HCT116 (cell line): Measurements from ENCODE around the gene GPS1. TPM values are rescaled to one million over a fixed set of nuclear protein-coding genes. Genes with fewer than 3 reads are reported as not detected.

Source experiments
- ATAC-seq: fragments of 200-7000 bp; cut with Tn5 transposase; 2 replicates; pipeline ENCODE4 v1.9.1; 2020; ENCODE audit warnings: mild to moderate bottlenecking, moderate library complexity
- BruUV-seq: library from RNA; stranded (reverse); fragments of 400-500 nt; replicated peaks from 2 replicates; lab custom pipeline; 2021; lab: Mats Ljungman, UMichigan
- CTCF ChIA-PET: fragments of 300-600 bp; sonication (Branson Sonifier 250); formaldehyde crosslinking; loops from one replicate; lab custom pipeline; 2021; ENCODE audit warnings: antibody characterized with exemption; lab: Charles Lee
- POLR2A ChIA-PET: fragments of 300-600, 350-600 bp; sonication (Branson Sonifier 250); formaldehyde crosslinking; loops from one replicate; lab custom pipeline; 2021; ENCODE audit warnings: antibody characterized with exemption; lab: Charles Lee
- RAD21 ChIA-PET, 2 experiments: fragments of 300-600 bp; sonication (Branson Sonifier 250); formaldehyde crosslinking; loops; one replicate each; lab custom pipeline; 2023; ENCODE audit warnings: low total read pairs in 2 of 2; ENCODE audit not compliant: uncharacterized antibody in 2 of 2, unreplicated experiment in 2 of 2, low non-redundant PET in 1 of 2; lab: Charles Lee
- DNase-seq: peaks from one replicate; pipeline ENCODE4 v3.0.0-alpha.2; 2010; ENCODE audit warnings: low read depth, low spot score
- H2AFZ ChIP-seq: fragments of 200-600 bp; shearing (Covaris generic), sonication (generic); 2 replicates; pipeline ENCODE4 v1.6.1; 2017; ENCODE audit warnings: low read depth, mixed run types, mixed read lengths, antibody characterized with exemption, low read length; ENCODE audit not compliant: poor library complexity, severe bottlenecking
- H3K27ac ChIP-seq: 2 replicates; pipeline ENCODE4 v1.5.1; 2012; ENCODE audit warnings: low read depth, low read length
- H3K27me3 ChIP-seq: fragments of 200-600 bp; sonication (generic); 2 replicates; pipeline ENCODE4 v1.6.1; 2016; ENCODE audit warnings: mixed run types, low read length, mixed read lengths; ENCODE audit not compliant: insufficient read depth
- H3K36me3 ChIP-seq, 2 experiments: fragments of 200-500 bp in 1 of 2; fragments of 200-600 bp in 1 of 2; sonication (Bioruptor generic) in 1 of 2; sonication (generic) in 1 of 2; 2 replicates each; pipeline versions ENCODE4 v1.5.1 to v1.6.1; 2014 to 2016; ENCODE audit warnings: low read length in 2 of 2, inconsistent platforms in 1 of 2, mixed read lengths in 1 of 2, mixed run types in 1 of 2; ENCODE audit not compliant: insufficient read depth in 2 of 2, control insufficient read depth in 1 of 2
- H3K4me1 ChIP-seq, 2 experiments: fragments of 200-600 bp in 1 of 2; sonication (generic) in 1 of 2; 2 replicates each; pipeline versions ENCODE4 v1.5.1 to v1.6.1; 2012 to 2017; ENCODE audit warnings: low read length in 2 of 2, inconsistent platforms in 1 of 2, mild to moderate bottlenecking in 1 of 2, mixed read lengths in 1 of 2, mixed run types in 1 of 2, moderate library complexity in 1 of 2; ENCODE audit not compliant: insufficient read depth in 2 of 2, control insufficient read depth in 1 of 2
- H3K4me2 ChIP-seq: fragments of 200-600 bp; sonication (generic); 2 replicates; pipeline ENCODE4 v1.6.1; 2017; ENCODE audit warnings: mixed run types, low read length, mixed read lengths
- H3K4me3 ChIP-seq, 2 experiments: fragments of 200-600 bp in 1 of 2; sonication (generic) in 1 of 2; replicated peaks in 1 of 2; 2 replicates each; pipeline ENCODE4 v1.5.1; 2011 to 2016; ENCODE audit warnings: low read length in 2 of 2, control low read depth in 1 of 2, low read depth in 1 of 2, mild to moderate bottlenecking in 1 of 2, mixed read lengths in 1 of 2, mixed run types in 1 of 2
- H3K79me2 ChIP-seq: fragments of 200-600 bp; sonication (generic); 2 replicates; pipeline ENCODE4 v1.6.1; 2017; ENCODE audit warnings: mild to moderate bottlenecking, mixed run types, low read length, moderate library complexity, mixed read lengths; ENCODE audit not compliant: insufficient read depth
- H3K9ac ChIP-seq: fragments of 200-600 bp; sonication (generic); 2 replicates; pipeline ENCODE4 v1.6.1; 2016; ENCODE audit warnings: low read length, mixed read lengths
- H3K9me2 ChIP-seq: fragments of 200-600 bp; sonication (generic), shearing (Covaris generic); 2 replicates; pipeline ENCODE4 v1.6.1; 2017; ENCODE audit warnings: mixed run types, mild to moderate bottlenecking, moderate library complexity; ENCODE audit not compliant: insufficient read depth
- H3K9me3 ChIP-seq, 2 experiments: fragments of 200-500 bp in 1 of 2; fragments of 200-600 bp in 1 of 2; sonication (Bioruptor generic) in 1 of 2; sonication (generic) in 1 of 2; 2 replicates each; pipeline ENCODE4 v1.6.1; 2014 to 2017; ENCODE audit warnings: low read length in 2 of 2, mixed read lengths in 2 of 2, inconsistent platforms in 1 of 2, low read depth in 1 of 2, mild to moderate bottlenecking in 1 of 2, mixed run types in 1 of 2, moderate library complexity in 1 of 2; ENCODE audit not compliant: control insufficient read depth in 1 of 2, insufficient read depth in 1 of 2
- H4K20me1 ChIP-seq: fragments of 200-600 bp; sonication (generic), shearing (Covaris generic); 2 replicates; pipeline ENCODE4 v1.6.1; 2017; ENCODE audit warnings: mixed run types, mild to moderate bottlenecking, moderate library complexity; ENCODE audit not compliant: insufficient read depth
- CTCF ChIP-seq, 3 experiments: fragments of 200-600 bp in 1 of 3; sonication (generic) in 1 of 3; IDR thresholded peaks in 2 of 3; conservative IDR thresholded peaks in 1 of 3; 2 replicates each; pipeline ENCODE4 v1.5.1; 2012 to 2017; ENCODE audit warnings: low read depth in 2 of 3, low read length in 2 of 3, antibody characterized with exemption in 1 of 3, borderline replicate concordance in 1 of 3, control low read depth in 1 of 3, mild to moderate bottlenecking in 1 of 3, mixed read lengths in 1 of 3, mixed run types in 1 of 3, moderate library complexity in 1 of 3; ENCODE audit not compliant: insufficient read depth in 1 of 3
- JUND ChIP-seq: IDR thresholded peaks from 2 replicates; pipeline ENCODE4 v1.6.1; 2012
- SIN3A ChIP-seq: IDR thresholded peaks from 2 replicates; pipeline ENCODE4 v1.6.1; 2012; ENCODE audit warnings: low read depth
- SRF ChIP-seq: IDR thresholded peaks from 2 replicates; pipeline ENCODE4 v1.6.1; 2012; ENCODE audit warnings: low read depth
- ZFX ChIP-seq: fragments of 450-650 bp; IDR thresholded peaks from 2 replicates; pipeline ENCODE4 v1.6.1; 2017
- intact Hi-C: fragments of 100-400 bp; cut with micrococcal nuclease; formaldehyde crosslinking; loops from 2 replicates; pipeline ENCODE4 v1.10.0; 2022
- total RNA-seq: library from RNA; stranded (reverse); gene quantifications from one replicate; pipeline ENCODE4 v1.2.1, GENCODE V29; 2021; ENCODE audit not compliant: unreplicated experiment
- TF ChIP-seq, protein P1 (sequence below): IDR thresholded peaks from 2 replicates; pipeline ENCODE4 v1.6.1; 2011; ENCODE audit warnings: mild to moderate bottlenecking, low read length, moderate library complexity; ENCODE audit not compliant: insufficient replicate concordance; ENCODE audit errors: extremely low read depth

Gene GPS1
- total RNA-seq, 1 experiment from 2014 or later: 205 TPM

GRCh38 chr17:82097919-82098168 is 46.1 kb downstream of the GPS1 start:
- peak overlapping the region; percentile 94 for H3K4me2 ChIP-seq
- H3K4me3 ChIP-seq: peak overlapping the region; percentile 82 to 93
- no peaks in the 10 kb centered on the region for H3K27me3 ChIP-seq
- peaks cover 21 to 50% of the 10 kb centered on the region in 2 experiments for H3K4me1 ChIP-seq
- peak overlapping the region; percentile 96 for H3K9ac ChIP-seq
- H3K27ac ChIP-seq: peak overlapping the region; percentile 99
- TF ChIP-seq ZFX (peak; percentile 97), SRF (no peak)
- TF ChIP-seq, protein P1, sequence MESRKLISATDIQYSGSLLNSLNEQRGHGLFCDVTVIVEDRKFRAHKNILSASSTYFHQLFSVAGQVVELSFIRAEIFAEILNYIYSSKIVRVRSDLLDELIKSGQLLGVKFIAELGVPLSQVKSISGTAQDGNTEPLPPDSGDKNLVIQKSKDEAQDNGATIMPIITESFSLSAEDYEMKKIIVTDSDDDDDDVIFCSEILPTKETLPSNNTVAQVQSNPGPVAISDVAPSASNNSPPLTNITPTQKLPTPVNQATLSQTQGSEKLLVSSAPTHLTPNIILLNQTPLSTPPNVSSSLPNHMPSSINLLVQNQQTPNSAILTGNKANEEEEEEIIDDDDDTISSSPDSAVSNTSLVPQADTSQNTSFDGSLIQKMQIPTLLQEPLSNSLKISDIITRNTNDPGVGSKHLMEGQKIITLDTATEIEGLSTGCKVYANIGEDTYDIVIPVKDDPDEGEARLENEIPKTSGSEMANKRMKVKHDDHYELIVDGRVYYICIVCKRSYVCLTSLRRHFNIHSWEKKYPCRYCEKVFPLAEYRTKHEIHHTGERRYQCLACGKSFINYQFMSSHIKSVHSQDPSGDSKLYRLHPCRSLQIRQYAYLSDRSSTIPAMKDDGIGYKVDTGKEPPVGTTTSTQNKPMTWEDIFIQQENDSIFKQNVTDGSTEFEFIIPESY: no peak
- CTCF ChIA-PET: interaction anchor here (1.0 to 1.5 kb wide), 4 partner anchors 9 to 108 kb away, joined by 3 to 9 read pairs (median 4); partner anchors contain the start of genes DCXR and RAC3
- no peaks in the 10 kb centered on the region for H3K9me2 ChIP-seq
- peaks cover 59% of the 10 kb centered on the region for H3K79me2 ChIP-seq
- DNase-seq (no peak), ATAC-seq (peak; percentile 5)
- POLR2A ChIA-PET: interaction anchor here (1.0 to 1.9 kb wide), 6 partner anchors 9 to 195 kb away, joined by 3 to 11 read pairs (median 4); partner anchors contain the start of gene DCXR
- intact Hi-C loops: loop anchor here (2.0 kb wide), 1 partner anchor 61 kb away; the partner anchor contains the start of gene DCXR
- no TSS peak for BruUV-seq
- no peaks in the 10 kb centered on the region for H3K9me3 ChIP-seq
- H4K20me1 ChIP-seq: peaks cover 3% of the 10 kb centered on the region; the same call in 1 of the 2 replicates
- no peak overlapping the region for H2AFZ ChIP-seq
- H3K36me3 ChIP-seq: peaks cover 30 to 52% of the 10 kb centered on the region in 2 experiments
- RAD21 ChIA-PET: no interaction called here

- peaks cover 54% of the 10 kb centered on the region for H3K79me2 ChIP-seq
- ChIA-PET RAD21 (no interaction called here), CTCF (interaction anchor here (1.0 to 1.5 kb wide), 5 partner anchors 8 to 139 kb away, joined by 3 to 9 read pairs (median 4); partner anchors contain the start of genes DCXR and RAC3), POLR2A (interaction anchor here (0.5 to 1.9 kb wide), 9 partner anchors 8 to 194 kb away, joined by 3 to 11 read pairs (median 4); partner anchors contain the start of gene DCXR)
- intact Hi-C loops: loop anchor here (2.0 kb wide), 1 partner anchor 62 kb away; the partner anchor contains the start of gene DCXR
- H2AFZ ChIP-seq: no peak within 1 kb of the TSS
- H3K27me3 ChIP-seq: no peaks in the 10 kb centered on the region
- H3K36me3 ChIP-seq: peaks cover 25 to 46% of the 10 kb centered on the region in 2 experiments; a peak in 3 of 4 replicates
- peak within 1 kb of the TSS; percentile 82 to 93 for H3K4me3 ChIP-seq
- peak; percentile 91 for DNase-seq
- H3K9ac ChIP-seq: peak within 1 kb of the TSS; percentile 98
- no peaks in the 10 kb centered on the region for H3K9me2 ChIP-seq
- no peaks in the 10 kb centered on the region for H3K9me3 ChIP-seq
- H4K20me1 ChIP-seq: peaks cover 3% of the 10 kb centered on the region; the same call in 1 of the 2 replicates
- peak within 1 kb of the TSS; percentile 94 for H3K4me2 ChIP-seq
- peak; percentile 82 for ATAC-seq
- H3K27ac ChIP-seq: peak within 1 kb of the TSS; percentile 99
- H3K4me1 ChIP-seq: peaks cover 21 to 50% of the 10 kb centered on the region in 2 experiments
- BruUV-seq: no TSS peak
- TF ChIP-seq, protein P1: peak; percentile 14
- TF ChIP-seq CTCF (IDR thresholded peaks at IDR 0.05 in 2 of 3, conservative IDR thresholded peaks at IDR 0.05 in 1 of 3; ENCODE audit: borderline replicate concordance in 1 of 3, insufficient read depth in 1 of 3, low read depth in 2 of 3, low read length in 2 of 3) (peak in 2 of 3 experiments; percentile 16 to 35; a peak in 3 of 6 replicates), JUND (no peak), SIN3A (peak; percentile 98)
Observed at GRCh38 chr17:82098169-82098938, 46.7 kb downstream of the GPS1 start, which contains the start of gene FASN. TSS of gene FASN (minus strand) at chr17:82098236. CDS start at chr17:82096445, 1,791 bp downstream.
